Activated T-helper 1 cell treated with Interleukin-2 at 50 U/mL for 16 hours (primary cell): Measurements from ENCODE around the gene ROBO3.

ENCODE experiments used
- DNase-seq: peaks from one replicate; pipeline ENCODE4 v3.0.0-alpha.2; 2020; ENCODE audit warnings: low read depth

ROBO3 gene

GRCh38 chr11:124875943-124876817 is 10.9 kb downstream of the ROBO3 start:
- DNase-seq, result peak; percentile 60

GRCh38 chr11:124876818-124877630 is 11.8 kb downstream of the ROBO3 start:
- DNase-seq, result no peak

- no peak for DNase-seq
Measured at GRCh38 chr11:124877631-124877909, 12.3 kb downstream of the ROBO3 start.

DNA sequence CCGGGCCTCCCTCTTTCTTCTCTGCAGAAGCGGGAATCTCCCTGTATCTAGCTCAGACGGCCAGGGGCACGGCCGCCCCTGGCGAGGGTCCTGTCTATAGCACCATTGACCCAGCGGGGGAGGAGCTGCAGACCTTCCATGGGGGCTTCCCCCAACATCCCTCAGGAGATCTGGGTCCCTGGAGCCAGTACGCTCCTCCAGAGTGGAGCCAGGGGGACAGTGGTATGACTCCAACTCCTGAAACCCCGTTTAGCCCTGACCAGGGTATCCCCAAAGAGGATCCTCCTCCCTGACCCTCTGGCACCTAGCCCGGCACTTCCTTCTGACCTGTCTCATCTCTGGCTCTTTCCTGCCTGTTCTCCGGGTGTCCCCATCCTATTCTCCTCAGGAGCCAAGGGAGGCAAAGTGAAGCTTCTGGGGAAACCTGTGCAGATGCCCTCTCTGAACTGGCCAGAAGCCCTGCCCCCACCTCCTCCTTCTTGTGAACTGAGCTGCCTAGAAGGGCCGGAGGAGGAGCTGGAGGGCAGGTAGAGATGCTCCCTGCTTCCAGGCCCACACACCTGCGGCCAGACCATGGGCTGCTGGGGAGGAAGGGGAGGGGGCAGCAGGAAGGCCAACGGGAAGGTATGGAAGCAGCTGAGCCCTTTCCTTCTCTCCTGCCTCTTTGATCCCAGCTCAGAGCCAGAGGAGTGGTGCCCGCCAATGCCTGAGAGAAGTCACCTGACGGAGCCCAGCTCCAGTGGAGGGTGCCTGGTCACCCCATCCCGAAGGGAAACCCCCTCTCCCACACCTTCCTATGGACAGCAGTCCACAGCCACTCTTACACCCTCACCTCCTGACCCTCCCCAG is 12.9 kb downstream of the ROBO3 start:
- no peak for DNase-seq

DNA sequence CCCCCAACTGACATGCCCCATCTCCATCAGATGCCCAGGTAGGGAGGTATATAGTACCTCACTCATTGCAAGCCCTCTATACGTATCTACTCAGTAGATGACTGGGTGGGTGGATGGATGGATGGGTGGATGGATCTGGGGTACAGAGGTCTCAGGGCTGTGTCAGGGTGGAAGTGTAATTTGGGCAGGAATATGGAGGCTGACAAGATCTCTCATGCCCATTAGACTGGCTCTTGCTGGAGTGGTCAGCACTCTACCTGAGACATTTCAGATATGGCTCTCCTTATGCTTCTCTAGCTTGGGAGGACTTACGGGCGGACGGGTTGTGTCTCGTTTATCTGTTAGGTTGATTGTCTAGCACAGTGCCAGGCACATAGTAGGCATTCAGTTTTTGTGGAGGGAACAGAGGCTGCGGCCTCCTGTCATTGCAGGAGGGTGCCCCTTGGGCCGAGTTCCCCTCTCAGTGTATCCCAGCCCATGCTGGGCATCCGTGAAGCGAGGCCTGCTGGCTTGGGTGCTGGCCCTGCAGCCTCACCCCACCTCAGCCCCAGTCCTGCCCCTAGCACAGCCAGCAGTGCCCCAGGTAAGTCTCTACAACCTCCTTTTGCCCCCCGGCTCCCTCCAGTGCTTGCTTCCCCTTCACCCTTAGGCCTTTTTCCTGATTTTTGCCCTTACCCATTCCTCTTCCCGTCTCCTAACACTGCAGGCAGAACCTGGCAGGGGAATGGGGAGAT is 13.7 kb downstream of the ROBO3 start:
- DNase-seq, result no peak

GRCh38 chr11:124879493-124880289 is 14.5 kb downstream of the ROBO3 start:
- DNase-seq, result no peak

- DNase-seq, result no peak
Measured at GRCh38 chr11:124880290-124880611, 15.0 kb downstream of the ROBO3 start.

DNA sequence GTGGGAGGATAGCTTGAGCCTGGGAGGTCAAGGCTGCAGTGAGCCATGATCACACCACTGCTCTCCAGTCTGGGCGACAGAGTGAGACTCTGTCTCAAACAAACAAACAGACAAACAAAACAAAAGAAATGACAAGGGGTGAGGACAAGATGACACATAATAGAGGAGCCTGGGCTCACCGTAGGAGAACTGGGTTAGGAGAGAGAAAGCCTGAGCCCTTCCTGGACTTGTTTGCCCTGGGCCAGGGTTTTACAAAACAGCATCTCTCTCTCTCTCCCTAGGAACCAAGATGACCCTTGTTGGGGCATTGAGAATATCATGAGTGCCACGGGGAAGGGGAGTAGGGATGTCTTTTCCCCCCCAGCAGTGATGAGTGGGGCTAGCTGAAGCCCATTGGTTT is 15.7 kb downstream of the ROBO3 start:
- no peak for DNase-seq

GRCh38 chr11:124882339-124883071 is 17.3 kb downstream of the ROBO3 start:
- DNase-seq, result no peak

DNA sequence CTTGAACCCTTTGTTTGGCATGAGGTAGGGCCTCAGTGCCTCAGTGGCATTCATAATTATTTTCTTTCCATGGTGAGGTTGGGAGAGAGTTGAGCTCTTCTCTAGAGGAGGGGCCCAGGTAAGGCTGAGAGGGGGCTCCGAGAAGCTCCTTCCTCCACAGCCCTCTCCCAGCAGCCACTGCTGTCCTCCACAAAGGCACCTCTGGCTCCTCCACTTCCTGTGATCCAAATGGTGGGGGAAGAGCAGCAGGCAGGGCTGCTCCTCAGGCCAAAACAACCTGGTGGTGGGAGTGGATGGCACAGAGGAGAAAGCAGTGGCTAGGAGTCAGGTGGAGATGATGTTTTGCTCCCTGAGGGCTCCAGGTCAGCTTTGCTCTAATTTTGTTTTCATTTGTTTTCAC is 19.1 kb downstream of the ROBO3 start:
- DNase-seq, result no peak

DNA sequence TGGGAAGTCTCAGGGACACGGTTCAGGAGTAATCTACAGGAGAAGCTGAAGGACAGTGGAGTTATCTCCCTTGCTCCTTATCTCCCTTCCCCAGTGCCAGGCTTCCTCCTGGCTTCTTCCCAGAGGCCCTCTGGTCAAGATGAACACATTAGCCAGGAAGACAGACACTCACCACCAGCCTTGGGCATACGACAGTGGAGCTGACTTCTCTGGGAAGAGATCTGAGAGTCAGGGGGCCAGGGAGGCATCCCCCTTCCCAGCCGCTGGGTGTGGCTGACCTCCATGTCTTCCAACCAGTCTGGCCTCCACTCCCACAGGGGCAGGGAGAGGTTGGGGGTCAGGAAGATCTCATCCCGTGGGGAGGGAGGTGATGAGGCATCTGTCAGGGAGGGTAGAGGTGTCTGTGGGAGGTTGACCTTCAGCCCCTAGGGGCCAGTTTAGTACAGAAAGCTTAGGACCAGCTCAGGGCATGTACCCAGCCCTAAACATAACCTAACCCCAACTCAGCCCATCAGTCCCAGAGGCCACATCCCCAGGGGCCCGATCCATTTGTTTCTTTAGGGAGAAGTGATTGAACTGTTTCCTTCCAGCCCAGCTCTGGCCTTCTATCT is 19.7 kb downstream of the ROBO3 start:
- no peak for DNase-seq

DNA sequence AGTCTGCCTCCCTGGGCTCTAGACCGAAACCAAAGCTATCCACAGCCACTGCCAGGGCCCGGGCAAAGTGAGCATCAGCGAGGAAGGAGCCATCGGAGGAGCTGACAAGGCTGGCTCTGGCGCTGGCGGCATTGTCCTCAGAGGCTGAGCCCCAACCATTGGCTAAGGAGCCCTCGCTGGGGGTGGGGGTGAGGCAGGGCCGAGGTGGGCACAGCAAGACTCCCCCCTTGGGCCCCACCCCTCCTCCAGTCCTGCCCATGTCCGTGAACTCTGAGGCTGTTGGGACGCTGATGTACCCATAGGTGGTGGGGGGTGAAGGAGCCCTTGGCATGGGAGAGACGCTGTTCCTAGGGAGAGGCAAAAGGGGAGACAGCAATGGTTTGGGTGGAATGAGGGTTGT is 21.2 kb downstream of the ROBO3 start:
- DNase-seq, result no peak

DNA sequence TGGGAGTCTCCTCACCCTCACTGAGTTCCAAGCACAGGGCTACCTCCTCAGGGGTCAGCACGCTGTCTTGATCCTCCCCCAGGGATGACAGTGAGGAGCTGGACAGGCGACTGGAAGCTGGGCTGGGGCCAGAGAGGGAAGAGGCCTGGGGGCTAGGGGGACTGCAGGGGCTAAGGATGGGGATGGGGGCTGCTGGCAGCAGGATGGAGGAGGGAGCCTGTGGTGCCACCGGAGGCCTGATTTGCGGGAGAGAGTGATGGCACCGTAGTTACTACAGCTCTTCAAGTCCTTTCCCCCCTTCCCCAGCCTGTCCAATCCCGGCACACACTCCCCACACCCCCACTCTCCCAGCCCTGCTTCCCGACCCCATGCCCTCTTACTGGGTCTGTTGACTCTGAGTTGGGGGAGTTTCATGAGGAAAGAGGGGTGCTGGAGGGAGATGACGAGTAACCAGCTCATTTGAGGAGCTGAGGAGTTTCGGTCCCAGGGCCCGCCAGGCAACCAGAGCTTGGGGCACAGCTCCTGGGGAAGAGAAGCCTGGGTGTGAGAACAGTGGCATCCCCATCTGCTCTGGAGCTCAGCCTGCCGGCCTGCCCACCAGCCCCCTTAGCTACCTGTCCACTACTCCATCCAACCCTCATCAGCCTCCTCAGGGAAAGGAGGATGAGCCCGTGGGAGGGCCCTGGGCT is 21.9 kb downstream of the ROBO3 start:
- DNase-seq, result no peak

DNA sequence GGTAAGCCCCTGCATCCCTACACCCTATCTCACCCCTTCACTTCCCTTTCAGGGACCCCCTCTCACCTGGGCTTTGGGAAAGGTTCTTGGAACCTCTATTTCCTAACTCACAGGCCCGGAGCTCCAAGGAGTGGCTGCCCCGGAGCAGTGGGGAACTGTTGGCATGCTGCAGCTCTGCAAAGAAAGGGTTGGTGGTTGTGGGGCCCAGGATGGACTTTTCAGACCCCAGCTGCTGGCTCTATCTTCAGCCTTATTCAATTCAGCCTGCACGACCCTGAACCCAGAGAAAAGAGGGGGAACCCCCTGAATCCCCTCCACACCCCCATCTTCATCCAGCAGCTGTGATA is 22.4 kb downstream of the ROBO3 start:
- no peak for DNase-seq

DNA sequence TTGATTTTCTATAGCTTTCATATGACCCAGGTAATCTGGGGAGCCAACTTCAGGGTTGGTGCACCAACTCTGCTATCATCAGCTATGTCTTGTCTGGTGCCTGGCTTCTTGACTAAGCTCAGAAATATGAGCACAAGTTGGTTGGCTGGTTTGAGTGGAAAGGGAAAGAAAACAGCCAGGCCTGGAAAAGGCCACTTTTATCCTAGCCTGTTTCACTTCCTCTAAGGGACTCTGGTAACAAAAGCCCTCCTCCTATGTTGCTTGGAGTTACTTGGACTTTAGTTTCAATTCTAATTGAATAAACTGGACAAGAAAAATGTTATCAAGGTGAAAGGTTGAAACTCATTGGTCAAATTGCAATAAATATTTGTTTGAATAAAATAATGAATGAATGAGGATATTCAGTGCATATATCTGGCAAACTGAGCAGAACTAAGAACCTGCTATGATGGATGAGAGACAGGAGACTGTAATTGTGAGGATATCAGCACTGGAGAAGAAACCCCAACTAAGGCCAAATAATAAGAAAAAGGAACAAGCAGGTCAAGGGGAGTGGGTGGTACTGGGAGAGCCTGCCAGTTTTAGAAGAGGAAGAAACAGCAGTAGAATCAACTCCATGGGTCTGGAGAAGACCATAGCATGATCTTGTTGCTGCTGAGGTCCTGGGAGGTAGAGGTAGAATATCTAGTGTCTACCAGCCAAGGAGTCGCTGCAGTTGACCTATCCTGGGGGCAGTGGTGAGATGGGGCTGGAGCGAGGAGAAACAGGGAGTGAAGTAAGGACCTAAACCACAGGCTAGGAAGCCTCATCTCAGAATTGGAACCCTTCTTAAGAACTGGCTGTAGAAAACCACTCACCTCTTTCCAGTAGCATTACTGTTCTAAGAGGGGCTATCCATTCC is 24.2 kb downstream of the ROBO3 start:
- no peak for DNase-seq

GRCh38 chr11:124890151-124890550 is 24.9 kb downstream of the ROBO3 start:
- no peak for DNase-seq

GRCh38 chr11:124890683-124891372 is 25.6 kb downstream of the ROBO3 start:
- no peak for DNase-seq

GRCh38 chr11:124891373-124891861 is 26.2 kb downstream of the ROBO3 start:
- DNase-seq, result no peak
